HFFc6 (cell line): ENCODE results near the gene LAMA3. TPM values are rescaled to one million over a fixed set of nuclear protein-coding genes. Genes with fewer than 3 reads are reported as not detected.

Source experiments
- DNase-seq: peaks from one replicate; pipeline ENCODE4 v3.0.0-alpha.2; 2018
- H3K27ac Mint-ChIP-seq: 2 replicates; pipeline ENCODE4 v1.8.0; 2020; ENCODE audit warnings: mild to moderate bottlenecking, mixed read lengths
- H3K27me3 Mint-ChIP-seq: 2 replicates; pipeline ENCODE4 v1.8.0; 2021; ENCODE audit warnings: mild to moderate bottlenecking, moderate library complexity, mixed read lengths; ENCODE audit not compliant: insufficient read depth
- H3K36me3 Mint-ChIP-seq: 2 replicates; pipeline ENCODE4 v1.8.0; 2021; ENCODE audit warnings: low read depth, mixed read lengths
- H3K4me1 Mint-ChIP-seq: 2 replicates; pipeline ENCODE4 v1.8.0; 2020; ENCODE audit warnings: low read depth, mixed read lengths
- H3K4me3 Mint-ChIP-seq: 2 replicates; pipeline ENCODE4 v1.8.0; 2020; ENCODE audit warnings: mild to moderate bottlenecking, moderate library complexity, mixed read lengths
- H3K9me3 Mint-ChIP-seq: 2 replicates; pipeline ENCODE4 v1.8.0; 2020; ENCODE audit warnings: mild to moderate bottlenecking, mixed read lengths
- total RNA-seq, 6 experiments: library from RNA; stranded (reverse); fragmentation: NEBNext Ultra II Directional; extraction: Animal tissue kit (Norgen Biotek cat#: 25700); gene quantifications; 2 replicates in 1 of 6; 3 replicates in 5 of 6; pipeline ENCODE4 v1.2.3, GENCODE V29; 2021
- TF ChIP-seq, protein P1 (sequence below): fragments of 200-600 bp; sonication (generic); IDR thresholded peaks from 2 replicates; pipeline ENCODE4 v1.5.0; 2021; ENCODE audit warnings: antibody characterized with exemption, mild to moderate bottlenecking

Gene LAMA3
- total RNA-seq, 6 experiments from 2014 or later: 0.46 to 1.6 (median 0.54) TPM

- TF ChIP-seq, protein P1, sequence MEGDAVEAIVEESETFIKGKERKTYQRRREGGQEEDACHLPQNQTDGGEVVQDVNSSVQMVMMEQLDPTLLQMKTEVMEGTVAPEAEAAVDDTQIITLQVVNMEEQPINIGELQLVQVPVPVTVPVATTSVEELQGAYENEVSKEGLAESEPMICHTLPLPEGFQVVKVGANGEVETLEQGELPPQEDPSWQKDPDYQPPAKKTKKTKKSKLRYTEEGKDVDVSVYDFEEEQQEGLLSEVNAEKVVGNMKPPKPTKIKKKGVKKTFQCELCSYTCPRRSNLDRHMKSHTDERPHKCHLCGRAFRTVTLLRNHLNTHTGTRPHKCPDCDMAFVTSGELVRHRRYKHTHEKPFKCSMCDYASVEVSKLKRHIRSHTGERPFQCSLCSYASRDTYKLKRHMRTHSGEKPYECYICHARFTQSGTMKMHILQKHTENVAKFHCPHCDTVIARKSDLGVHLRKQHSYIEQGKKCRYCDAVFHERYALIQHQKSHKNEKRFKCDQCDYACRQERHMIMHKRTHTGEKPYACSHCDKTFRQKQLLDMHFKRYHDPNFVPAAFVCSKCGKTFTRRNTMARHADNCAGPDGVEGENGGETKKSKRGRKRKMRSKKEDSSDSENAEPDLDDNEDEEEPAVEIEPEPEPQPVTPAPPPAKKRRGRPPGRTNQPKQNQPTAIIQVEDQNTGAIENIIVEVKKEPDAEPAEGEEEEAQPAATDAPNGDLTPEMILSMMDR: no peak
- Mint-ChIP-seq H3K27me3 (peaks cover 24% of the 10 kb centered on the region), H3K9me3 (no peaks in the 10 kb centered on the region), H3K36me3 (no peaks in the 10 kb centered on the region), H3K4me1 (peaks cover 24% of the 10 kb centered on the region), H3K27ac (no peak overlapping the region), H3K4me3 (no peak overlapping the region)
- DNase-seq: peak; percentile 25
These were observed 5.6 kb upstream of the LAMA3 start for GRCh38 chr18:23683671-23684070.

DNA sequence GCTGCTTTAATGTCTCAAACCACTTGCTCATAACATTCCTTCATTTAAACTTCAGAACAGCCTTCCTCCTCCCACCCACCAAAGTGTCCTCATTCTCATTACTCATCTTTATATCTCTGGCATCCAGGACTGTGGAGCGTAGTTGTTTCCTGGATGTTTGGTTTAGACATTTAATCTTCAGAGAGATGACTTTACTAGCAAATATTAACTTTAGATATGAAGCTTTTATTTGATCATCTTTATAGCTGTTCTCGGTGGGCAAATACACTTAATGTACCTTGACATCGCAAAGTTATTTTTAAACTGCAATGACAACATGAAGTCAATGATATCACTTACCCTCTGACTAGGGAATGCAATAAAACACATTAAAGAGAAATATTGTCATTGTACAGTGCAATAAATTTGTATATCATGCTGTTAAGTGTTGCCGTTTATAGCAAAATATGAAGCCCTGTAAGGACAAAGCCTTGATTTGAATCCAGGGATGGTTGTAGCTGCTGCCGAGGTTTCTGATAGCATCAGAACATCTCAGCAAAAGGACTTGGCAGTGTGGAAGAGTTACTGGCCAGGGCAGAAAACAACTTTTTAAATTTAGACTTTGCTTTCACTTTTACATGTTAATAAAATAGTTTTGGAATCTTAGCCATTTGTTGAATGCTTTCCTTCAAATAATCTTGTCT, 4.6 kb upstream of the LAMA3 start:
- H3K4me3 Mint-ChIP-seq: peak overlapping the region; percentile 8
- peak; percentile 42 for DNase-seq
- TF ChIP-seq, protein P1: no peak
- peak overlapping the region; percentile 11; the same call in 1 of the 2 replicates for H3K27ac Mint-ChIP-seq
- H3K27me3 Mint-ChIP-seq: peaks cover 25% of the 10 kb centered on the region
- H3K9me3 Mint-ChIP-seq: no peaks in the 10 kb centered on the region
- H3K36me3 Mint-ChIP-seq: no peaks in the 10 kb centered on the region
- H3K4me1 Mint-ChIP-seq: peaks cover 24% of the 10 kb centered on the region

- Mint-ChIP-seq H3K27me3 (peaks cover 24% of the 10 kb centered on the region), H3K4me1 (peaks cover 19% of the 10 kb centered on the region), H3K27ac (no peak overlapping the region), H3K36me3 (no peaks in the 10 kb centered on the region), H3K4me3 (no peak overlapping the region), H3K9me3 (no peaks in the 10 kb centered on the region)
- no peak for DNase-seq
- TF ChIP-seq, protein P1: no peak
These were observed 725 bp upstream of the LAMA3 start for GRCh38 chr18:23688528-23688927.

- TF ChIP-seq, protein P1: no peak
- H3K36me3 Mint-ChIP-seq: no peaks in the 10 kb centered on the region
- DNase-seq: no peak
These were observed 607 bp downstream of the LAMA3 start for GRCh38 chr18:23689616-23690504.

GRCh38 chr18:23690505-23691068, 1.3 kb downstream of the LAMA3 start:
- no peaks in the 10 kb centered on the region for H3K36me3 Mint-ChIP-seq
- H3K27me3 Mint-ChIP-seq: peaks cover 25% of the 10 kb centered on the region
- no peaks in the 10 kb centered on the region for H3K9me3 Mint-ChIP-seq
- H3K27ac Mint-ChIP-seq: no peak overlapping the region
- H3K4me1 Mint-ChIP-seq: peaks cover 20% of the 10 kb centered on the region
- DNase-seq: no peak
- TF ChIP-seq, protein P1: no peak
- H3K4me3 Mint-ChIP-seq: 0 out of 2 replicates have a peak overlapping the region, but pooled peaks have one; percentile 20

More at GRCh38 chr18:23689616-23690504, 607 bp downstream of the LAMA3 start:
- Mint-ChIP-seq H3K4me1 (peaks cover 18% of the 10 kb centered on the region), H3K27me3 (peaks cover 25% of the 10 kb centered on the region), H3K9me3 (no peaks in the 10 kb centered on the region), H3K4me3 (0 out of 2 replicates have a peak overlapping the region, but pooled peaks have one; percentile 20), H3K27ac (no peak overlapping the region)
